ENCODE measurements around the gene ADCK1.
"Not testable (repeated sequence)": the region's sequence is repeated elsewhere in the genome, so short reads cannot be mapped to it uniquely, and the experiment has no call there.

Gene ADCK1

GRCh38 chr14:77955816-77956484 is 156.0 kb downstream of the ADCK1 start:
- DNase-seq: no peak

GRCh38 chr14:77959686-77960085 is 159.8 kb downstream of the ADCK1 start:
- DNase-seq: not testable (repeated sequence)

- DNase-seq: no peak
Measured at GRCh38 chr14:77961847-77962580, 162.1 kb downstream of the ADCK1 start.

- DNase-seq: no peak
Measured at GRCh38 chr14:77962731-77963520, 163.0 kb downstream of the ADCK1 start.

- no peak for DNase-seq
Measured at GRCh38 chr14:77964586-77964985, 164.7 kb downstream of the ADCK1 start.

GRCh38 chr14:77965050-77965449 is 165.1 kb downstream of the ADCK1 start:
- DNase-seq: no peak

GRCh38 chr14:77965919-77966435 is 166.1 kb downstream of the ADCK1 start:
- peak; percentile 34 for DNase-seq

- no peak for DNase-seq
Measured at GRCh38 chr14:77967110-77967509, 167.2 kb downstream of the ADCK1 start.

- DNase-seq: no peak
Measured at GRCh38 chr14:77970646-77971045, 170.7 kb downstream of the ADCK1 start.

GRCh38 chr14:77973246-77973645 is 173.3 kb downstream of the ADCK1 start:
- no peak for DNase-seq

- no peak for DNase-seq
Measured at GRCh38 chr14:77976591-77976990, 176.7 kb downstream of the ADCK1 start.

GRCh38 chr14:77979171-77979570 is 179.3 kb downstream of the ADCK1 start:
- DNase-seq: no peak

- DNase-seq: no peak
Measured at GRCh38 chr14:77979666-77980351, 179.9 kb downstream of the ADCK1 start.

- DNase-seq: no peak
Measured at GRCh38 chr14:77980475-77981321, 180.8 kb downstream of the ADCK1 start.

All from activated CD4-positive, alpha-beta T cell treated with anti-CD3 and anti-CD28 coated beads, Interleukin-10, Interleukin-2, amounts not matched to agents 100 ng/mL and 50 ng/mL, durations not matched to agents 16 hours and 8 hours (primary cell).